GM12873 (cell line): ENCODE data around the gene PCDH19.
A peak's percentile ranks its signal among the peaks of the same experiment; 100 is the strongest.

Experiments
- TF ChIP-seq, protein P1 (sequence below): IDR thresholded peaks from 2 replicates; pipeline ENCODE4 v1.5.1; 2012; ENCODE audit warnings: low read depth, mild to moderate bottlenecking, moderate library complexity, low read length, control low read depth; ENCODE audit not compliant: insufficient read depth; ENCODE audit errors: missing control alignments

The PCDH19 gene

DNA sequence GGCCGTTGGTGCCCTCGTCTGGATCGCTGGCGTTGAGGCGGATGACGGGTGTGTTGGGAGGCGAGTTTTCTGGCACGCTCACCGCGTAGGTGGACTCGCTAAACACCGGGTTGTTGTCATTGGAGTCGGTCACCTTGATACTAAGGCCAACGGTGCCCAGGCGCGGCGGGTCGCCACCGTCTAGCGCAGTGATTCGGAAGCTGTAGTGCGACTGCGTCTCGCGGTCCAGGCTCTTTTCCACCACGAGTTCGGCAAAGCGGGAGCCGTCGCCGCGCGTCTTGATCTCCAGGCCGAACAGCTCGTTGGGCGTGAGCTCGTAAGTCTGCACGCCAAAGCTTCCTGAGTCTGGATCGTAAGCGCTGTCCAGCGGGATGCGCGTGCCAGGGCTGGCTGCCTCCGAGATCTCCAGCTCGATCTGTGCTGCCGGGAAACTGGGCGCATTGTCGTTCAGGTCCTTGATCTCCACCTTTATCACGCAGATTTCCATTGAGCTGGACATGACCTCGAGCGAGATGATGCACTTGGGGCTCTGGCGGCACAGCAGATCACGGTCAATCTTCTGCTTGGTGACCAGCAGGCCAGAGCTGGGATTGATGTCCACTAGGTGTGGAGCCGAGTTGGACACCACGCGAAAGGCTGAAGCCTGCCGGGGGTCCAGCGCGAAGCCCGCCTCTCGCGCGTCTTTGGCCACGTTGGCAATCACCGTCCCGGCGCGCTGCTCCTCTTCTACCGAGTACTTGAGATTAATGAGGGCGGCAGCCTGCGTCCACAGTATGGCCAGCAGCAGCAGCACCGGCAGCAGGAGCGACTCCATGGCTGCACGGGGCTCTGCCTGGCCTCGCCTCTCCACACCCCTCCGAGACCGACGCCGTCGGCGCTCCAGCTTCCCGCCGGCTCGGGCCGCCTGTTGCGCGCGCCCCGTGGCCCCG, 2.0 kb downstream of the PCDH19 start:
- TF ChIP-seq, protein P1, sequence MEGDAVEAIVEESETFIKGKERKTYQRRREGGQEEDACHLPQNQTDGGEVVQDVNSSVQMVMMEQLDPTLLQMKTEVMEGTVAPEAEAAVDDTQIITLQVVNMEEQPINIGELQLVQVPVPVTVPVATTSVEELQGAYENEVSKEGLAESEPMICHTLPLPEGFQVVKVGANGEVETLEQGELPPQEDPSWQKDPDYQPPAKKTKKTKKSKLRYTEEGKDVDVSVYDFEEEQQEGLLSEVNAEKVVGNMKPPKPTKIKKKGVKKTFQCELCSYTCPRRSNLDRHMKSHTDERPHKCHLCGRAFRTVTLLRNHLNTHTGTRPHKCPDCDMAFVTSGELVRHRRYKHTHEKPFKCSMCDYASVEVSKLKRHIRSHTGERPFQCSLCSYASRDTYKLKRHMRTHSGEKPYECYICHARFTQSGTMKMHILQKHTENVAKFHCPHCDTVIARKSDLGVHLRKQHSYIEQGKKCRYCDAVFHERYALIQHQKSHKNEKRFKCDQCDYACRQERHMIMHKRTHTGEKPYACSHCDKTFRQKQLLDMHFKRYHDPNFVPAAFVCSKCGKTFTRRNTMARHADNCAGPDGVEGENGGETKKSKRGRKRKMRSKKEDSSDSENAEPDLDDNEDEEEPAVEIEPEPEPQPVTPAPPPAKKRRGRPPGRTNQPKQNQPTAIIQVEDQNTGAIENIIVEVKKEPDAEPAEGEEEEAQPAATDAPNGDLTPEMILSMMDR, result no peak

DNA sequence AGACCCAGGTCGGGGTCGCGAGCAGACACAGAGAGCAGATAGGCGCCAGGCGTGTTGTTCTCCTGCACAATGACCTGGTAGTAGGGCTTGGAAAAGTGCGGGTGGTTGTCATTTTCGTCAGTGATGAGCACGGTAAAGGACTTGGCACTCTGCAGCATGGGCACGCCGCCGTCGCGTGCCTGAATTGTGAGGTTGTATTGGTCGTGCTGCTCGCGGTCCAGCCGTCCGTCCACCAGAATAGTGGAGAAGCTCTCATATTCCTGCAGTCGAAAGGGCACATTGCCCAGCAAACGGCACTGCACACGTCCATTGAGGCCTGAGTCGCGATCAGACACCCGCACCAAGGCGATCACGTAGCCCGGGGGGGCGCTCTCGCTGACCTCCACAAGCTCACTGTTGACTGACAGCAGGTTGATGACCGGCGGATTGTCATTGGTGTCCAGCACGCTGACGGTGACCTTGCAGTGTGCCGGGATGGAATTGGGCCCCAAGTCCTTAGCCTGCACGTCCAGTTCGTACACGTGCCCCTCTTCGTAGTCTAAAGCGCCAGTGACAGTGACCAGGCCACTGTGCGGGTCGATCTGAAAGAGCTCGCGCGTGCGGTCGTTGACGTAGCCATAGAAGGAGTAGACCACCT, 2.8 kb downstream of the PCDH19 start:
- TF ChIP-seq, protein P1, result no peak

DNA sequence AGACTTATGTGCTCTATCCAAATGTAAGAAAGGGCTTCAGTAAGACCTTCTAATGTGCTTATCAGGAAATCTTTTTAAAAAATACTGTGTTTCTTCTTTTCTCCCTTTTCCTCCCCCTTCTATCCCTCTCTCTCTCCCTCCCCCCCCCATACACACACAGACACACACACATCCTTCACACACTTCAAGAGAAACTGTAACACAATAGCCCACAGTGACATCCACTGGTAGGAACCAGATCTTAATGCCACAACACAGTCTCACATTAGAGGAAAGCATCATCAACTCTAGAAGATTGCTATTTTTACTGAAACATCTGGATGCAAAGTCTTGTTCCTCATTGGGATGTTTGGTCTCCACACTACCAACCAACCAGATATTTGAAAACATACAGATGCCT, 4.6 kb downstream of the PCDH19 start:
- TF ChIP-seq, protein P1, result no peak

DNA sequence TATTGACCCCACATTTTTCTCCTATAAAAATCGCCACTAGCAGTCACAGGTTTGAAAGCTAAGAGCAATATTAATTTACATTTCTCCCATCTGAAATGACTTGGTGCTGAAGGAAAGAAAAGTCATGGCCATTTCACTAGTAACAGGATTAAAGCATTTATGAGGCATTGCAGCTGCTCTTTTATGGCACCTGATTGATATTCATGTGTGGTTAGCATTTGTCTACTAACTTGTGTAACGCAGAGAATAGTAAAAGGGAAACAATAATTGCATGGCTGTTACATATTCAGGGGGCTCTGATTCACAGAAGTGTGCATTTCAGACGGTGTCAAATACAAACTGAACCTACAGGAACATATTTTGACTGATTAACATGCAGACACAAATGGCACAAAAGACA, 5.2 kb downstream of the PCDH19 start:
- TF ChIP-seq, protein P1, result no peak

DNA sequence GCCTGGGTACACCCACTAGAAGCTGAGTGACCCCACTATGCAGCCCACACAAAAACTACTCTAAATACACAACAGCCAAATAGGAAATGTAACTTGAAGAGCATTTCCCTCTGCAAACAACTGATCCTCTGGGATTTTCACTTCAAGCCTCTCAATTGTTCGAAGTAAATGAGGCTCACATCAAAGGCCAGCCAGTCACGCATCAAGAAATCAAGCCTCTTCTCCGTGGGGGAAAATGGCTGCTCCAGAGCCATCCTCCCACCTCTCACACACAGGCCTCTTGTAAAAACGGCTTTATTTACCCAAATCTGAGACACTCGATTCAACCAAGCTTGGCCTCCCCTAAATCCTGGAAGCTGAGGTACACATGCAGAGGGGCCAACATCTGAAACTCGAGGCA, 14.3 kb downstream of the PCDH19 start:
- TF ChIP-seq, protein P1, result no peak

DNA sequence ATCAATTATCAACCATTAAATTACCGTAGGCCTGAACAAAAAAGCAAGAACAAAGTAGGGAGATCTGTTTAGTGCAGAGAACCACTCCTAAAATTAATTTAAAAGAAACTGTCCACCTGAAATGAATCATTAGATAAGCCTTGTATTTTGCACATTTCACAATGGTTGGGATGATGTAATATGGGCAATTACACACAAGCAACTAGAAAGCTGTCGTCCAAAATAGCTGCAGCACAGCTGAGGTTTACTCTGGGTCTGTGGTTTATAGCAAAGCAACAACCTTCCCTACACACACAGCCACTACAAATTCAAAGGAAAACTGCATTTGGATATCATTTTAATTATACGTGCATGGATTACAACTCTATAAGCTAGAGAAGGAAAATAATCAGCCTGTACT, 28.5 kb downstream of the PCDH19 start:
- TF ChIP-seq, protein P1, result no peak

DNA sequence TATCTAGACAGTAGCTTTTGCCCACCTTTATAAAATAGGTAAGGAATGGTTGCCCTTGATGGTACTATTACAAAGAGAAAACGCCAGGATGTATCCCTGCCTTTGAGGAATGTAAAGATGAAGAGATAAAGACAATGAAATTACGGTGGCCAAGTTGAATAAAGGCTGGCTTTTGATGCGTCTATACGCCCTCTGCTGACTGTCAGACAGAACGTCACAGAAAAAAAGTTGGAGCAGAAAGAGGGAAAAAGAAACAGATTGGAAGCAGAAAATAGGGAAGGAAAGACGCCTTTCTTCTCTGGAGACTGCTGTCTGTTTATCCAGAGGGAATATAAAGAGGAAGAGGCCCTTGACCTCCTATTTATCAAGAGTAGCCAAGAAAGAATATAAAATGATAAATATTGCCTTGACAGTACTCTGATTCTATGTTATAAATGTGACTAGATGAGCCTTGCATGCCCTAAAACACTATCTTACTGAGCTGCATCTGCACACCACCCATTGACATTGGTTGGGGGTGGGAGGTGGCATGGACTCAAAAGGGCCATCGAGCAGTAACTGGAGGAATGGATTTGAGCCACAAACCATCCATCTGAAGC, 30.6 kb downstream of the PCDH19 start:
- TF ChIP-seq, protein P1, result peak; percentile 52
